H9 (cell line): ENCODE results near the gene ADAM19. TPM values are rescaled to one million over a fixed set of nuclear protein-coding genes. Genes with fewer than 3 reads are reported as not detected.

Experiments used
- DNase-seq: peaks from one replicate; pipeline ENCODE4 v3.0.0-alpha.2; 2017
- H2AFZ ChIP-seq: one replicate; pipeline ENCODE4 v1.6.1; 2013; ENCODE audit warnings: mild to moderate bottlenecking, low read length, control low read depth, moderate library complexity
- H2AK5ac ChIP-seq: 2 replicates; pipeline ENCODE4 v1.6.1; 2013; ENCODE audit warnings: low read length, control low read depth, mixed read lengths; ENCODE audit not compliant: insufficient read length
- H2BK120ac ChIP-seq: one replicate; pipeline ENCODE4 v1.6.1; 2013; ENCODE audit warnings: low read depth, mild to moderate bottlenecking, low read length, control low read depth, inconsistent platforms; ENCODE audit not compliant: poor library complexity, severe bottlenecking
- H2BK12ac ChIP-seq: 2 replicates; pipeline ENCODE4 v1.6.1; 2013; ENCODE audit warnings: low read length, control low read depth, mixed read lengths, low read depth; ENCODE audit not compliant: insufficient read length
- H2BK15ac ChIP-seq: 2 replicates; pipeline ENCODE4 v1.6.1; 2013; ENCODE audit warnings: low read depth, low read length, control low read depth
- H2BK20ac ChIP-seq: one replicate; pipeline ENCODE4 v1.6.1; 2013; ENCODE audit warnings: low read depth, mild to moderate bottlenecking, low read length, control low read depth, inconsistent platforms; ENCODE audit not compliant: poor library complexity, severe bottlenecking
- H2BK5ac ChIP-seq: 2 replicates; pipeline ENCODE4 v1.6.1; 2013; ENCODE audit warnings: low read length, control low read depth, mixed read lengths; ENCODE audit not compliant: insufficient read length
- H3K14ac ChIP-seq: 2 replicates; pipeline ENCODE4 v1.6.1; 2013; ENCODE audit warnings: low read length, control low read depth; ENCODE audit not compliant: insufficient read depth
- H3K18ac ChIP-seq: 2 replicates; pipeline ENCODE4 v1.6.1; 2013; ENCODE audit warnings: low read depth, mild to moderate bottlenecking, mixed read lengths, low read length, control low read depth; ENCODE audit not compliant: insufficient read length
- H3K23ac ChIP-seq: 2 replicates; pipeline ENCODE4 v1.6.1; 2013; ENCODE audit warnings: low read length, control low read depth, mixed read lengths, low read depth; ENCODE audit not compliant: insufficient read length
- H3K23me2 ChIP-seq: 2 replicates; pipeline ENCODE4 v1.6.1; 2013; ENCODE audit warnings: low read depth, mild to moderate bottlenecking, mixed read lengths, low read length, control low read depth; ENCODE audit not compliant: insufficient read length, poor library complexity, severe bottlenecking
- H3K27ac ChIP-seq: 2 replicates; pipeline ENCODE4 v1.5.1; 2013; ENCODE audit warnings: low read length, control low read depth, mixed read lengths, low read depth; ENCODE audit not compliant: insufficient read length
- H3K27me3 ChIP-seq: 2 replicates; pipeline ENCODE4 v1.6.1; 2013; ENCODE audit warnings: low read length, control low read depth, inconsistent platforms; ENCODE audit not compliant: insufficient read depth
- H3K4ac ChIP-seq: 2 replicates; pipeline ENCODE4 v1.6.1; 2013; ENCODE audit warnings: low read depth, mild to moderate bottlenecking, control low read depth, inconsistent platforms, low read length, moderate library complexity
- H3K4me1 ChIP-seq: 2 replicates; pipeline ENCODE4 v1.6.1; 2013; ENCODE audit warnings: low read length, control low read depth, inconsistent platforms; ENCODE audit not compliant: insufficient read depth
- H3K4me2 ChIP-seq: 2 replicates; pipeline ENCODE4 v1.6.1; 2013; ENCODE audit warnings: low read length, control low read depth, mixed read lengths; ENCODE audit not compliant: insufficient read length, insufficient read depth
- H3K56ac ChIP-seq: 2 replicates; pipeline ENCODE4 v1.6.1; 2013; ENCODE audit warnings: low read depth, mild to moderate bottlenecking, mixed read lengths, low read length, control low read depth; ENCODE audit not compliant: insufficient read length
- H3K79me1 ChIP-seq: 2 replicates; pipeline ENCODE4 v1.6.1; 2013; ENCODE audit warnings: low read depth, mild to moderate bottlenecking, moderate library complexity, low read length, control low read depth, inconsistent platforms; ENCODE audit not compliant: insufficient read depth, poor library complexity, severe bottlenecking
- H3K79me2 ChIP-seq: 2 replicates; pipeline ENCODE4 v1.6.1; 2013; ENCODE audit warnings: low read length, control low read depth, inconsistent platforms; ENCODE audit not compliant: insufficient read depth
- H3K9ac ChIP-seq: 2 replicates; pipeline ENCODE4 v1.6.1; 2013; ENCODE audit warnings: low read length, control low read depth, mixed read lengths; ENCODE audit not compliant: insufficient read length; ENCODE audit errors: extremely low read depth
- H3K9me3 ChIP-seq: one replicate; pipeline ENCODE4 v1.6.1; 2013; ENCODE audit warnings: low read depth, low read length, inconsistent platforms; ENCODE audit not compliant: control insufficient read depth
- H3T11ph ChIP-seq: one replicate; pipeline ENCODE4 v1.6.1; 2013; ENCODE audit warnings: mild to moderate bottlenecking, low read length, control low read depth, inconsistent platforms
- H4K20me1 ChIP-seq: one replicate; pipeline ENCODE4 v1.6.1; 2013; ENCODE audit not compliant: control insufficient read depth, insufficient read length, insufficient read depth
- H4K5ac ChIP-seq: 2 replicates; pipeline ENCODE4 v1.6.1; 2013; ENCODE audit warnings: low read depth, mild to moderate bottlenecking, mixed read lengths, low read length, control low read depth; ENCODE audit not compliant: insufficient read length
- H4K8ac ChIP-seq: replicated peaks from 2 replicates; pipeline ENCODE4 v1.6.1; 2013; ENCODE audit warnings: low read length, control low read depth, mixed read lengths, low read depth; ENCODE audit not compliant: insufficient read length
- H4K91ac ChIP-seq: 2 replicates; pipeline ENCODE4 v1.6.1; 2013; ENCODE audit warnings: low read depth, mild to moderate bottlenecking, moderate library complexity, mixed read lengths, low read length, control low read depth; ENCODE audit not compliant: insufficient read length
- H3K27ac Mint-ChIP-seq, 3 experiments: 2 replicates in 2 of 3; 3 replicates in 1 of 3; pipeline ENCODE4 v1.8.0; 2020 to 2021; ENCODE audit warnings: mixed read lengths in 3 of 3, mild to moderate bottlenecking in 1 of 3, moderate library complexity in 1 of 3
- H3K27me3 Mint-ChIP-seq: 2 replicates; pipeline ENCODE4 v1.8.0; 2021; ENCODE audit warnings: low read depth, mild to moderate bottlenecking, moderate library complexity, mixed read lengths
- H3K36me3 Mint-ChIP-seq, 3 experiments: 2 replicates in 2 of 3; 3 replicates in 1 of 3; pipeline ENCODE4 v1.8.0; 2020 to 2021; ENCODE audit warnings: low read depth in 3 of 3, mixed read lengths in 3 of 3; ENCODE audit not compliant: insufficient read depth in 1 of 3
- H3K4me1 Mint-ChIP-seq, 2 experiments: 2 replicates each; pipeline ENCODE4 v1.8.0; 2020; ENCODE audit warnings: mixed read lengths in 2 of 2
- H3K4me3 Mint-ChIP-seq, 2 experiments: 2 replicates in 1 of 2; 3 replicates in 1 of 2; pipeline ENCODE4 v1.8.0; 2020 to 2021; ENCODE audit warnings: mild to moderate bottlenecking in 2 of 2, mixed read lengths in 2 of 2, moderate library complexity in 1 of 2
- H3K9me3 Mint-ChIP-seq, 2 experiments: 2 replicates in 1 of 2; 3 replicates in 1 of 2; pipeline ENCODE4 v1.8.0; 2020; ENCODE audit warnings: mild to moderate bottlenecking in 2 of 2, mixed read lengths in 2 of 2, moderate library complexity in 1 of 2
- WGBS: extraction: QIAGEN DNeasy Blood & Tissue Kit; methylation state at CpG from one replicate; pipeline ENCODE4 v1.1.7; 2013; ENCODE audit warnings: missing lambda C conversion rate, low lambda C conversion rate, mixed read lengths; ENCODE audit not compliant: insufficient read length; ENCODE audit errors: extremely low coverage; 5-methylcytosine and 5-hydroxymethylcytosine counted together
- total RNA-seq: library from RNA; stranded (reverse); gene quantifications from 2 replicates; pipeline ENCODE4 v1.2.1, GENCODE V29; 2021
- TF ChIP-seq, protein P1 (sequence below): fragments of 200-600 bp; sonication (generic); conservative IDR thresholded peaks from 3 replicates; pipeline ENCODE4 v1.8.0; 2021; ENCODE audit warnings: antibody characterized with exemption, mild to moderate bottlenecking

ADAM19 gene
- total RNA-seq, 1 experiment from 2014 or later: 9.9 TPM

DNA sequence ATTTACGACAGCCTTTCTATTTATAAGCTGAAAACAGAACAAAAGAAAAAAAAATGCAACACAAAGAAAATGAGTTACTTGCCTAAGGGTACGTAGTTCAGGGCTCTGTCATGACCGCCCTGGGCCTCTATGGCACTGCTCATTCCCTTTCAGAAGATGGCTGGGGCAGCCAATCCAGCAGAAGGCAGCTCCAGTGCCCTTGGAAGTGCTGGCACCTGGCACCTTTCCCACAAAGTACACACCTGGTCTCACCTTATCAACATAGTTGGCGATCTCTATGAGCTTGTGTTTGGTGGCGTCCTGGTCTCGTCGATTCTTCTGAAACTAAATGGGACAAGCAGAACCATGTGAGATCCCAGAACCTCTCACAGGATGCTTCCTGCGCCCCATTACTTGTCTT, 62.4 kb downstream of the ADAM19 start:
- Histone ChIP-seq H3K9ac (no peak overlapping the region), H3K27ac (no peak overlapping the region), H3K4me1 (no peaks in the 10 kb centered on the region), H3K79me1 (no peaks in the 10 kb centered on the region), H2BK15ac (no peak overlapping the region), H3K4ac (no peak overlapping the region), H3K79me2 (no peaks in the 10 kb centered on the region), H4K8ac (no peak overlapping the region), H2AFZ (no peak overlapping the region), H2BK12ac (no peak overlapping the region), H2BK120ac (no peak overlapping the region), H3K23me2 (no peaks in the 10 kb centered on the region), H3K14ac (no peak overlapping the region), H3T11ph (no peak overlapping the region), H2BK20ac (no peak overlapping the region), H3K23ac (no peak overlapping the region), H3K18ac (no peak overlapping the region), H3K4me2 (no peak overlapping the region), H4K91ac (no peak overlapping the region), H4K20me1 (no peaks in the 10 kb centered on the region), H2AK5ac (no peak overlapping the region), H3K27me3 (no peaks in the 10 kb centered on the region), H2BK5ac (no peak overlapping the region), H3K56ac (no peak overlapping the region), H3K9me3 (no peaks in the 10 kb centered on the region), H4K5ac (no peak overlapping the region)
- Mint-ChIP-seq H3K36me3 (peaks cover 2 to 6% (median 4%) of the 10 kb centered on the region in 3 experiments; a peak in 6 of 7 replicates), H3K27me3 (no peaks in the 10 kb centered on the region), H3K4me1 (no peaks in the 10 kb centered on the region), H3K27ac (no peak overlapping the region), H3K4me3 (no peak overlapping the region), H3K9me3 (no peaks in the 10 kb centered on the region)
- WGBS: no CpG with 5 or more reads among the region's 8 CpGs
- TF ChIP-seq, protein P1, sequence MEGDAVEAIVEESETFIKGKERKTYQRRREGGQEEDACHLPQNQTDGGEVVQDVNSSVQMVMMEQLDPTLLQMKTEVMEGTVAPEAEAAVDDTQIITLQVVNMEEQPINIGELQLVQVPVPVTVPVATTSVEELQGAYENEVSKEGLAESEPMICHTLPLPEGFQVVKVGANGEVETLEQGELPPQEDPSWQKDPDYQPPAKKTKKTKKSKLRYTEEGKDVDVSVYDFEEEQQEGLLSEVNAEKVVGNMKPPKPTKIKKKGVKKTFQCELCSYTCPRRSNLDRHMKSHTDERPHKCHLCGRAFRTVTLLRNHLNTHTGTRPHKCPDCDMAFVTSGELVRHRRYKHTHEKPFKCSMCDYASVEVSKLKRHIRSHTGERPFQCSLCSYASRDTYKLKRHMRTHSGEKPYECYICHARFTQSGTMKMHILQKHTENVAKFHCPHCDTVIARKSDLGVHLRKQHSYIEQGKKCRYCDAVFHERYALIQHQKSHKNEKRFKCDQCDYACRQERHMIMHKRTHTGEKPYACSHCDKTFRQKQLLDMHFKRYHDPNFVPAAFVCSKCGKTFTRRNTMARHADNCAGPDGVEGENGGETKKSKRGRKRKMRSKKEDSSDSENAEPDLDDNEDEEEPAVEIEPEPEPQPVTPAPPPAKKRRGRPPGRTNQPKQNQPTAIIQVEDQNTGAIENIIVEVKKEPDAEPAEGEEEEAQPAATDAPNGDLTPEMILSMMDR: no peak
- no peak for DNase-seq
